Activated CD4-positive, alpha-beta T cell treated with anti-CD3 and anti-CD28 coated beads, Interleukin-2, amount 50 U/mL, for 1 hour (primary cell): Measurements from ENCODE around the gene VPS11.

Experiments
- DNase-seq: peaks from one replicate; pipeline ENCODE4 v3.0.0-alpha.2; 2020

VPS11 gene

GRCh38 chr11:119126675-119127268 lies 59.2 kb downstream of the VPS11 start:
- no peak for DNase-seq

- no peak for DNase-seq
These were observed 63.0 kb downstream of the VPS11 start for GRCh38 chr11:119130662-119131061.
